HEK293T (cell line): ENCODE results near the gene BCAT1.

Experiments used
- ARNT ChIP-seq: fragments of 450-650 bp; IDR thresholded peaks from 2 replicates; pipeline ENCODE4 v1.6.1; 2017; ENCODE audit warnings: mild to moderate bottlenecking
- BHLHE40 ChIP-seq: fragments of 450-650 bp; IDR thresholded peaks from 2 replicates; pipeline ENCODE4 v1.6.1; 2016; ENCODE audit warnings: mild to moderate bottlenecking, moderate library complexity, borderline replicate concordance
- ELF4 ChIP-seq: fragments of 450-650 bp; IDR thresholded peaks from 2 replicates; pipeline ENCODE4 v1.6.1; 2017; ENCODE audit warnings: antibody characterized with exemption
- FOXA1 ChIP-seq: fragments of 450-650 bp; IDR thresholded peaks from 2 replicates; pipeline ENCODE4 v1.6.1; 2016; ENCODE audit warnings: mild to moderate bottlenecking
- FOXK2 ChIP-seq: fragments of 450-650 bp; IDR thresholded peaks from 2 replicates; pipeline ENCODE4 v1.6.1; 2016; ENCODE audit warnings: mild to moderate bottlenecking
- FOXM1 ChIP-seq: fragments of 450-650 bp; IDR thresholded peaks from 2 replicates; pipeline ENCODE4 v1.6.1; 2017; ENCODE audit warnings: mild to moderate bottlenecking, borderline replicate concordance
- L3MBTL2 ChIP-seq: fragments of 450-650 bp; conservative IDR thresholded peaks from 2 replicates; pipeline ENCODE4 v1.6.1; 2016; ENCODE audit warnings: mild to moderate bottlenecking
- NFRKB ChIP-seq: fragments of 450-650 bp; IDR thresholded peaks from 2 replicates; pipeline ENCODE4 v1.6.1; 2016; ENCODE audit warnings: mild to moderate bottlenecking, moderate library complexity
- SP1 ChIP-seq: fragments of 450-650 bp; IDR thresholded peaks from 2 replicates; pipeline ENCODE4 v1.6.1; 2017
- SUZ12 ChIP-seq: fragments of 450-650 bp; IDR thresholded peaks from 2 replicates; pipeline ENCODE4 v1.6.1; 2016; ENCODE audit warnings: mild to moderate bottlenecking
- TARDBP ChIP-seq: fragments of 450-650 bp; IDR thresholded peaks from 2 replicates; pipeline ENCODE4 v1.6.1; 2016
- ZNF384 ChIP-seq: fragments of 450-650 bp; IDR thresholded peaks from 2 replicates; pipeline ENCODE4 v1.6.1; 2016
- TF ChIP-seq, protein P1 (sequence below): fragments of 450-650 bp; IDR thresholded peaks from 2 replicates; pipeline ENCODE4 v1.6.1; 2016

DNA sequence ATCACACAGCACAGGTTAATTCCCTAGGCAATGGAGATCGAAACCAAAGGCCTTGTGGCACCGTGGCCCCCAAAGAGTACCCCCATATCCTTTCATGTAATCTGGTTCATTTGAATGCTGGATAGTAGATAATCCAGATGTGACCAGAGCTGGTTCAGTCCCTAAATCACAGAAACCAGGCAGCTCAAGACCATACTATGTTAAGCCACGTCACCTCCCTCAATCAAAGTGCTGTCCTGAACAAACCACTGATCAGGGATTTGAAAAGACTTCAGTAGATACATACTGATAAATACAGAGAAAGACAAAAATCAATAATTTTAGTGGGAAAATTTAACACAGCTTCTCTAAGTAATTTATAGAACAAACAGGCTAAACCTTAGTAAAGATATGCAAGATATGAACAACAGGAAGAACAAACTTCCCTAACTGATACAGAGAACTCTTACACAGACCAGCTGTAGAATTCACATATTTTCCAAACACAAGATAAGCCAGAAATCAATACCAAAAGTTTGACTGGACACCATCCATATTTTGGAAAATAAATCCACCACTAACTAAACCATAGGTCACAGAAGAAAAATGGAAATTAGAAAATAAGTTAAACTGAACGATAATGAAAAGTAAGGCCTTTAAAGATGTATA, 67.1 kb downstream of the BCAT1 start:
- no peak for TF ChIP-seq FOXM1
- no peak for TF ChIP-seq BHLHE40
- TF ChIP-seq ARNT = no peak
- TF ChIP-seq FOXA1 = no peak
- TF ChIP-seq TARDBP = no peak
- TF ChIP-seq NFRKB = no peak
- TF ChIP-seq ELF4 = no peak
- TF ChIP-seq ZNF384 = no peak
- TF ChIP-seq SP1 = no peak
- no peak for TF ChIP-seq SUZ12
- no peak for TF ChIP-seq FOXK2
- no peak for TF ChIP-seq L3MBTL2
- TF ChIP-seq, protein P1, sequence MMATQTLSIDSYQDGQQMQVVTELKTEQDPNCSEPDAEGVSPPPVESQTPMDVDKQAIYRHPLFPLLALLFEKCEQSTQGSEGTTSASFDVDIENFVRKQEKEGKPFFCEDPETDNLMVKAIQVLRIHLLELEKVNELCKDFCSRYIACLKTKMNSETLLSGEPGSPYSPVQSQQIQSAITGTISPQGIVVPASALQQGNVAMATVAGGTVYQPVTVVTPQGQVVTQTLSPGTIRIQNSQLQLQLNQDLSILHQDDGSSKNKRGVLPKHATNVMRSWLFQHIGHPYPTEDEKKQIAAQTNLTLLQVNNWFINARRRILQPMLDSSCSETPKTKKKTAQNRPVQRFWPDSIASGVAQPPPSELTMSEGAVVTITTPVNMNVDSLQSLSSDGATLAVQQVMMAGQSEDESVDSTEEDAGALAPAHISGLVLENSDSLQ = no peak
